Measurements from ENCODE around the gene AK2.
A peak's percentile ranks its signal among the peaks of the same experiment; 100 is the strongest.

AK2 gene

GRCh38 chr1:32965251-32965747 is 71.4 kb downstream of the AK2 start:
- peak overlapping the region; percentile 77 for H3K4me3 ChIP-seq (ENCODE audit: control insufficient read depth, low read depth, low read length)
- DNase-seq (ENCODE audit: low read depth) = no peak
- TF ChIP-seq CTCF (IDR thresholded peaks at IDR 0.05; ENCODE audit: control insufficient read depth, insufficient read depth, low read depth, low read length, missing control alignments) = no peak

GRCh38 chr1:32964461-32965250 is 72.0 kb downstream of the AK2 start, which contains the start of gene RNF19B:
RNF19B (minus strand) TSS chr1:32964809; CDS start chr1:32964685, 124 bp downstream.
- no peak for TF ChIP-seq CTCF (IDR thresholded peaks at IDR 0.05; ENCODE audit: control insufficient read depth, insufficient read depth, low read depth, low read length, missing control alignments)
- peak; percentile 55 for DNase-seq (ENCODE audit: low read depth)
- peak within 1 kb of the TSS; percentile 77 for H3K4me3 ChIP-seq (ENCODE audit: control insufficient read depth, low read depth, low read length)

DNA sequence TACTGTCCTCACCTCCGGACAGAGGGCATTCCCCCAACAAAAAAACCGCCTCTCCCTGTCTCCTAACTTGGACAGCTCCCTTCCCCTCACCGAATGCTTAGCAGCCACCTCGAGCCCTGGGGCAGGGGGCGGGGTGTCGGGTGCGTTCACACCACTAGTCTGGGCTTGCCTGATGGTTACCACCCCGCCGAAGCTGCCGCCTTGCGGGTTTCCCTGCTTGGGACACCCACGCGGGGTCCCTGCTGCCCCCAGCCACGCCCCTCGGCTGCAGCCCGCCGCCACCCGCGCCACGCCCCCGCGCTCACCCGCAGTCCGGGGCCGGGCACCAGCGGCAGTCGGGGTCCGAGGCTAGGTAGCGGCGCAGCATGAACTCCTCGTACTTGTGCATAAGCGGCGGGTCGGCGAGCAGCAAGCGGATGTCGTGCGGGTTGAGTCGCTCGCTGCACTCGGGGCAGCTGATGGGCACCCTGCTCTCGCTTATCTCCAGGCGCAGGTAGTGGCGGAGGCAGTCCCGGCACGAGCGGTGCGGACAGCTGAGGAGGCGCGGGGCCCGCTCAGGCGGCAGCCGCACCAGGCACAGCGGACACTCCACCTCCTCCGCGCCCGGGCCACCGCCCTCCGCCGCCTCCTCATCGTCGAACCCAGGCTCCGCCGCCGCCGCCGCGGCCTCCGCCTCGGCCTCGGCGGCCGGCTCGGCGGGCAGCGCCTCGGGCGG is 72.8 kb downstream of the AK2 start:
- no peak for DNase-seq (ENCODE audit: low read depth)
- H3K4me3 ChIP-seq (ENCODE audit: control insufficient read depth, low read depth, low read length) = peak overlapping the region; percentile 77
- no peak for TF ChIP-seq CTCF (IDR thresholded peaks at IDR 0.05; ENCODE audit: control insufficient read depth, insufficient read depth, low read depth, low read length, missing control alignments)

DNA sequence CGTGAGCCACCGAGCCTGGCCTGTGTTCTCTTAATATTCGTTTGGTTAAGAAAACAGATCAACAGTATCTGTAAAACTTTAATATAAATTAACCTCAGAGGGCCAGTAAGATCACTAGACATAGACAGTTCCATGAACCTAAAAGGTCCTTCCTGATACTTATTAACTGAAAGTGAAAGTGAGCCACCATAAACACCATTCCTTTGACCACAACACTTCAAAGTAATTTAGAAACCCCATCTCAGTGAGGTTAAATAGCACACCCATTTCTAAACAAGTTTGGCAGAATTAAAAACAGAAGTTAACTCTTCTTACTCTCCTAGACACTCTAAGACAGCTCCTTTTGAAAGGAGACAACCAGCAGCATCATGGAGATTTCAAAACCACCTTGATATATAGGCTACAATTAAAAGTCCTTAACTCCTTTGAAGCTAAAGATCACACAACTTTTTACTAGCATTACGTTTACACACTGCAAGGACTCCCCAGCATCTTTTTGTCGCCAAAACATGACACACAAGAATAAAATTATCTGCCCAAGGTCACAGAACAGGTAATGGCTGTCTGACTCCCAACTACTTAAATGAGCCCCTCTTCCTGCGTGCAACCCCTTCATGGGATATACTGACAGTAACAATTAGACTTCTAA is 74.3 kb downstream of the AK2 start:
- peak overlapping the region; percentile 77 for H3K4me3 ChIP-seq (ENCODE audit: control insufficient read depth, low read depth, low read length)
- DNase-seq (ENCODE audit: low read depth) = no peak
- TF ChIP-seq CTCF (IDR thresholded peaks at IDR 0.05; ENCODE audit: control insufficient read depth, insufficient read depth, low read depth, low read length, missing control alignments) = no peak

DNA sequence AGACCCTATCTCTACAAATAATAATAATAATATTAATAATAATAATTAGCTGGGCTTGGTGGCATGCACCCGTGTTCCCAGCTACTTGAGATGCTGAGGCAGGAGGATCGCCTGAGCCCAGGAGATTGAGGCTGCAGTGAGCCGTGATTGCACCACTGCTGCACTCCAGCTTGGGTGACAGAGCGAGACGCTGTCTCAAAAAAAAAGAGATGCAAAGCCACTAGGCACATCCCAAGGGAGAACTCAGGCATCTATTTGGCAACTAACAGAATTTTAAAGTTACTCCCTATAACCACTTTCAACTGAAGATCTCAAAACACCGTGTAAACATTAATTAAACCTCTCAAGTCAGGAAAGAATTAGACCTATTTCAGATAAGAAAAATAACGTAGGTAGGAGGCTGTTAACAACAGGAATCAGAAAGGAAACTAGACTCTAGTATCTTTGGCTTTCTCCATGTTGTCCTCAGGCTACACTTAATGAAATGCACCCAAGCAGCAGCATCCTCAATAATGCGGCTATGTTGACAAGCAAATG is 75.8 kb downstream of the AK2 start:
- no peak overlapping the region for H3K4me3 ChIP-seq (ENCODE audit: control insufficient read depth, low read depth, low read length)
- no peak for DNase-seq (ENCODE audit: low read depth)
- no peak for TF ChIP-seq CTCF (IDR thresholded peaks at IDR 0.05; ENCODE audit: control insufficient read depth, insufficient read depth, low read depth, low read length, missing control alignments)

GRCh38 chr1:32960342-32960741 is 76.3 kb downstream of the AK2 start:
- no peak for TF ChIP-seq CTCF (IDR thresholded peaks at IDR 0.05; ENCODE audit: control insufficient read depth, insufficient read depth, low read depth, low read length, missing control alignments)
- H3K4me3 ChIP-seq (ENCODE audit: control insufficient read depth, low read depth, low read length) = no peak overlapping the region
- DNase-seq (ENCODE audit: low read depth) = no peak
